NCI-H1092 treated with DMSO at 0.1 percent for 48 hours (cell line): ENCODE results near the gene CLEC4G.

Experiments used
- DNase-seq: peaks from one replicate; lab custom pipeline; 2025; lab: John Stamatoyannopoulos, UW

The CLEC4G gene

DNA sequence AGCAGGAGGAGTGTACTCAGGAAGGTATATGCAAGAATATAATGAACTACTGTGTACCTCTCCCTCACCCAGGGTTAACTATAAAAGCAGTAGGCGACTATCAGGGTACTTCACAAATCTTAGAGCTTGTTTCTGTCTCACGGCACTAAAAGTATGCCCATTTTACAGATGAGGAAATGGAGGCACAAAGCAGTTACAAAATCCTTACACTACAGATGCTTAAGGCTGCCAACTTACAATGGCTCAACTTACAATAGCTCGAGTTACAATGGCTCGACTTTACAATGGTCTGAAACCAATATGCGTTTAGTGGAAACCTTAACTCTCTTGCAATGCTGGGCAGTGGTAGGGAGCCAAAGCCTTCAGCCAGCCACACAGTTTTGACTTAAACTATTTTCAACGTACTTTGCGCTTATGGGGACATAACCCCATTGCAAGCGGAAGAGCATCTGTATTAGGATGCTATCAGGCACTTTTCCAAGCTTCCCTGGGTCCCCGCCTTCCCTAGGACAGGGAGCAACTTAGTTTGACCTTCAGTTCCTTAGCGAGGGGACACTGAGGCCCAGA, 34.1 kb downstream of the CLEC4G start:
- no peak for DNase-seq

DNA sequence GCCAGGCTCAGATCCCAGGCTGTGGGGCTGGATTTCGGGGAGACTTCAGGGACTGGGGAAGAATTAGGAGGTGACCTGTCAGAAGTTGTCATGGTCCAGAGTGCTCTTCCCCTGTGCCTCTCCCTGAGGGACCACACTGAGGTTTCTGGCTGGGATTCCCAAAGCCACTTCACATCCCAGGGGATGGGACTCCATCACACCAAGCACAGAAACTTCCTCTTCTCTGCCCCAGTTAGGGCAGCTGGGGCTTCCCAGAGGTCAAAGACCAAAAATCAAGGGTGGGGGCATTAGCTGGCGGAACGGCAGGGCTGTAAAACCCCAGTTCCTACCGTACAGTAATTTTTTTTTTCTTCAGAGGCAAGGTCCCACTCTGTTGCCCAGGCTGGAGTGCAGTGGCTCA, 37.4 kb downstream of the CLEC4G start:
- no peak for DNase-seq

DNA sequence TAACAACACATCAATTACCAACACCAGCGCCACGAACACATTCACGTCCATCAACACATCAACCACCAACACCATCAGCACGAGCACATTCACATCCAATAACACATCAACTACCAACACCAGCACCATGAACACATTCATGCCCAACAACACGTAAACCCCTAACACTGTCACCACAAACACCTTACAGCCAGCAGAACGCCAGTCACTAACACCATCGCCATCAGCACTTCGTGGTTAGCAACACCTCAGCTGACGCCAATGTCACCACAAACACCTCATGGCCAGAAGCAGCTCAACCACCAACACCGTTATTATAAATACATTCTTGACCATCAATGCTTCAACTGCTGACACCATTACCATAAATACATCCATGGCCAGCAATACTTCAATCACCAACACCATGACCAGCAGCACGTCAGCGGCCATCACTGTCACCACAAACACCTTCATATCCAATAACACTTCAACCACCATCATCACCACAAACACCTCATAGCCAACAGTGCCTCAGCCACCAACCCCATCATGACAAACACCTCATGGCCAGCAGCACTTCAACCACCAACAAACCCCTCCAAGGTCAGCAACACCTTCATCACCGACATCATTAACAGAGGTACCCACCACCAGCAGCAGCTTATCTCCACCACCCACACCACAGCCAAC, 39.4 kb downstream of the CLEC4G start:
- no peak for DNase-seq

DNA sequence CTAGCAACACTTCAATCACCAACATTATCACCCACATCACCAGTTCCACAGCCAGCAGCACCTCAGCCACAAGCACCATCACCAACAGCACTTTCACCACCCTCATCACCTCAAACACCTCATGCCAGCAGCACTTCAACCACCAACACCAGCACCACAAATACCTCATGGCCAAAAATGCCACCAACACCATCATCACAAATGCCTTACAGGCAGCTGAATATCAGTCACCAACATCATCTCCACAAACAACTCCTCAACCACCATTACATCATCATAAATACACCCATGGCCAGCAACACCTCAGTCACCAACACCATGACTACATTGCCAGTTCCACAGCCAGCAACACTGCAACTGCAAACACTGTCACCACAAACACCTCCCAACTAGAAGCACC, 40.4 kb downstream of the CLEC4G start:
- DNase-seq, result no peak

DNA sequence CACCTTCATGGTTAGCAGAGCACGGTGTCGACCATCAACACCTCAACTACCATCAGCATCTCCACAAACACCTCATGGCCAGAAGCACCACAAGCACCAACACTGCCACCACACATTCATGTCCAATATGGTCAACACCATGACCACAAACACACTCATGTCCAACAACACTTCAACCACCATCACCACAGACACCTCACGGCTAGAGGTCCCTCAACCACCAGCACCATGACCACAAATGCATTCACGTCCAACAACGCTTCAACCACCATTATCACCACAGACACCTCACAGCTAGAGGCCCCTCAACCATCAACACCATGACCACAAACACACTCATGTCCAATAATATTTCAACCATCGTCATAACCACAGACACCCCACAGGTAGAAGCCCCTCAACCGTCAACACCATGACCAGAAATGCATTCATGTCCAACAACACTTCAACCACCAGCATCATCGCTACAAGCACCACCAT, 41.1 kb downstream of the CLEC4G start:
- no peak for DNase-seq

GRCh38 chr19:7689165-7689564, 42.7 kb downstream of the CLEC4G start:
- DNase-seq, result no peak

- no peak for DNase-seq
Observed at GRCh38 chr19:7687177-7687576, 44.7 kb downstream of the CLEC4G start.

DNA sequence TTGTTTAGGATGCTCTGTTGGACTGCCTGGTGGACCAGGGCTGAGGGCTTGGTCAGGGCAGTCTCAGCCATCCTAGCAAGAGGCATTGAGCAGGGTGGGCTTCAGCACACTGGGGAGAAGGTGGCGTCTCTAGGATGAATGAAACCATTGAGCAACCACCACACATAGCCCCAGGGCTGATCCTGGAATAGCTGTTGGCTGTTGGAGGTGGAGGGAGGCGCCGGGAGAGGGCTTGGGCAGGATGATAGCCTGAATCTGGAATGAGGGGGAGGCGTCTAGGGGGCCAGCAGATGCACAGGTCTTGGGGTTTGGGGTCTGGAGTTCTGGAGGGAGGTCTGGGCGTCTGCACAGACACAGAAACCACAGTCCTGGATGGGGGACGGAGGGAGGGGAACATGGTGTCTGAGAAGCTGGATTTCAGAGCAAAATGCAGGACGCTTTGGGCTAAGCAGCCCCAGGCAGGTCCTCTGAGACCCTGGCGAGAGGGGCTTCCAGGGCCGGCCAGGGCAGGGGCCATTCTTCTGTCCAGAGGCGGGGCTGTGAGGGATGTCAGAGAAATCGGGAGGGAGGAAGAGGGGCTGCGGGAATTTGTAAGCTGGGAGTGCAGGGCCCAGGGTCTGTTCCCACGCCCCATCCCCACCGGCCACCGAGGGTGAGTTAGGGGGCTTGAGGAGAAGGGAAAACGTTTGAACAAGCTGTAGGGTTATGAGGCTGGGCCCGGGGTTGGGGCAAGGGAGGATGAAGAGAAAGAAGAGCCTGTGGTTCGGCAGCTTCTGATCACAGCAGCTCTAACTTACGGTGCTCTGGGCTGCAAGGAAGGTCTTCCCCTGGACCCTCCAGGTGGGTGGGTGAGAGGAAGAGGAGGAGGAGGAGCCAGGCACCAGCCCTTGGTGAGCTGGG, 46.1 kb downstream of the CLEC4G start:
- no peak for DNase-seq

DNA sequence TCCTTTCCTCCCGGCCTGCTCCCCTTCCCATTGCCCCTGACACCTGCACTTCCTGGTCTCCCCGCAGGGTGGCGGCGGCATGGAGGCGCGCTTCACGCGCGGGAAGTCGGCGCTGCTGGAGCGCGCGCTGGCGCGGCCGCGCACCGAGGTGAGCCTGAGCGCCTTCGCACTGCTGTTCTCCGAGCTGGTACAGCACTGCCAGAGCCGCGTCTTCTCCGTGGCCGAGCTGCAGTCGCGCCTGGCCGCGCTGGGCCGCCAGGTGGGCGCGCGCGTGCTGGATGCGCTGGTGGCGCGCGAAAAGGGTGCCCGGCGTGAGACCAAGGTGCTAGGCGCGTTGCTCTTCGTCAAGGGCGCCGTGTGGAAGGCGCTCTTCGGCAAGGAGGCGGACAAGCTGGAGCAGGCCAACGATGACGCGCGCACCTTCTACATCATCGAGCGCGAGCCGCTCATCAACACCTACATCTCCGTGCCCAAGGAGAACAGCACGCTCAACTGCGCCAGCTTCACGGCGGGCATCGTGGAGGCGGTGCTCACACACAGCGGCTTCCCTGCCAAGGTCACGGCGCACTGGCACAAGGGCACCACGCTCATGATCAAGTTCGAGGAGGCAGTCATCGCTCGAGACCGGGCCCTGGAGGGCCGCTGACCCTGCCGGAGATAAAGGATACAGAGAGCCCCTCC, 49.6 kb downstream of the CLEC4G start:
- no peak for DNase-seq

GRCh38 chr19:7681340-7682174, 50.4 kb downstream of the CLEC4G start:
- DNase-seq, result no peak

- DNase-seq, result peak; percentile 77
Observed at GRCh38 chr19:7680606-7681339, 51.1 kb downstream of the CLEC4G start, which contains the start of gene TRAPPC5. TSS of gene TRAPPC5 (plus strand) at chr19:7680833. CDS start at chr19:7682254, 1,421 bp downstream.

DNA sequence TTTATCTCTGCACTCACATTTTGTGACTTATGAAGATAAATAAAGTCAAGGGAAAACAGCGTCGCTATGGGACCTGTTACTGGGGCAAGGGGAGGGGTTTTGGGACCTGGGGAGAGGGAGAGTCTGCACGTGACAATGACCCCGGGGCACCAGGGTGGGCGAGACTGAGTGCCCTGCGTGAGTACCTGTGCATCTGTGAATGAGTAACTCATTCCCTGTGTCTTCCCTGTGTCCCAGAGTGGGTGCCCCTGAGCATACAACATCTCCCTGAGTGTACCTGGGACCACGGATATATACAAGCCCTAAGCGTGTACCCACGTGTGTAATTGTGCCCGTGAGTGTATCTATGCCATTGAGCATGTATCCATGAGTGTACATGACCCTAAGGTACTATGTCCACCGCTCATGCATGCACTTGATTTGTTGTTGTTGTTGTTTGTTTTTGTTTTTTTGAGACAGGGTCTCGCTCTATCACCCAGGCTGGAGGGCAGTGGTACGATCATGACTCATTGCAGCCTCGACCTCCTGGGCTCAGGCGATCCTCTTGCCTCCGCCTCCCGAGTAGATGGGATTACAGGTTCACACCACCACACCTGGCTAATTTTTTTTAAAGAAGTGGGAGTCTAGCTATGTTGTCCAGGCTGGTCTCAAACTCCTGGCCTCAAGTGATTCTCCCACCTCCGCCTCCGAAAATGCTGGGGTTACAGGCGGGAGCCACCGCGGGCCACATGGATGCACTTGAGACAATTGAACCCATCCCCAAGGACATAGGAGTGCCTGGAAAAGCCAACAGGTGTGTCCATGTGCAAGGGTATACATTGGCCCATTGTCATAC, 51.9 kb downstream of the CLEC4G start:
- DNase-seq, result no peak

DNA sequence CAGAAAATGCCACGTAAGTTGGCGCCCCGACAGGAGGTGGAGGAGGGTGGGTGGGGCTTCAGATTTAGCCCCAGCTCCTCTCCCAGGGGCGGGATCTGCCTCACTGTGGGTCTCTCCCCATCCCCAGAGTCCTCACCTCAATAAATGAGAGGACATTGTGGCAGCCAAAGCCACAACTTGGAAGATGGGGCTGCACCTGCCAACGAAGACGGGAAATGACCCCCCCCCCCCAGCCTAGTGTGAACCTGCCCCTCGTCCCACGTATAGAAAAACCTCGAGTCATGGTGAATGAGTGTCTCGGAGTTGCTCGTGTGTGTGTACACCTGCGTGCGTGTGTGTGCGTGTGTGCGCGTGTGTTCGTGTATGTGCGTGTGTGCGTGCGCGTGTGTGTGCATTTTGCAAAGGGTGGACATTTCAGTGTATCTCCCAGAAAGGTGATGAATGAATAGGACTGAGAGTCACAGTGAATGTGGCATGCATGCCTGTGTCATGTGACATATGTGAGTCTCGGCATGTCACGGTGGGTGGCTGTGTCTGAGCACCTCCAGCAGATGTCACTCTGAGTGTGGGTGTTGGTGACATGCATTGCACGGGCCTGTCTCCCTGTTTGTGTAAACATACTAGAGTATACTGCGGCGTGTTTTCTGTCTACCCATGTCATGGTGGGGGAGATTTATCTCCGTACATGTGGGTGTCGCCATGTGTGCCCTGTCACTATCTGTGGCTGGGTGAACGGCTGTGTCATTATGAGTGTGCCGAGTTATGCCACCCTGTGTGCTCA, 52.7 kb downstream of the CLEC4G start:
- peak; percentile 2 for DNase-seq
